Spinal cord (tissue), 10 donors: ENCODE measurements around the gene PUS7. TPM values are rescaled to one million over a fixed set of nuclear protein-coding genes. Genes with fewer than 3 reads are reported as not detected.
A peak's percentile ranks its signal among the peaks of the same experiment; 100 is the strongest.
"Not testable (repeated sequence)": the region's sequence is repeated elsewhere in the genome, so short reads cannot be mapped to it uniquely, and the experiment has no call there.

Experiments
- DNase-seq, 6 donors: peaks; one replicate each; pipeline versions ENCODE4 v3.0.0 to v3.0.0-alpha.2; 2013 to 2015; ENCODE audit warnings: low spot score in 6 of 6, low read depth in 4 of 6
- H3K27ac ChIP-seq: one replicate; pipeline ENCODE4 v1.5.1; 2013; ENCODE audit warnings: low read depth, low read length, control low read depth
- H3K27me3 ChIP-seq: one replicate; pipeline ENCODE4 v1.6.1; 2013; ENCODE audit warnings: low read length; ENCODE audit not compliant: control insufficient read depth, insufficient read depth
- H3K36me3 ChIP-seq: one replicate; pipeline ENCODE4 v1.6.1; 2013; ENCODE audit warnings: low read length; ENCODE audit not compliant: control insufficient read depth, insufficient read depth
- H3K4me1 ChIP-seq: one replicate; pipeline ENCODE4 v1.6.1; 2013; ENCODE audit warnings: low read length; ENCODE audit not compliant: control insufficient read depth, insufficient read depth
- H3K4me3 ChIP-seq: one replicate; pipeline ENCODE4 v1.5.1; 2013; ENCODE audit warnings: low read depth, low read length, control low read depth
- H3K9me3 ChIP-seq: one replicate; pipeline ENCODE4 v1.6.1; 2013; ENCODE audit warnings: low read length; ENCODE audit not compliant: control insufficient read depth, insufficient read depth
- WGBS: methylation state at CpG from one replicate; pipeline ENCODE4 v1.1.5; 2013; ENCODE audit warnings: missing lambda C conversion rate; ENCODE audit not compliant: insufficient coverage; 5-methylcytosine and 5-hydroxymethylcytosine counted together
- polyA plus RNA-seq, 2 donors: library from polyadenylated mRNA; unstranded; fragments of 120-200 nt; gene quantifications; one replicate each; pipeline ENCODE4 v1.2.1, GENCODE V29; 2013; ENCODE audit not compliant: insufficient read length in 2 of 2
- total RNA-seq, 2 donors: library from RNA; depleted of rRNA in 1 of 2; stranded (reverse); fragments of 120-200 nt in 1 of 2; fragments of >200 nt in 1 of 2; gene quantifications; one replicate each; pipeline versions ENCODE4 v1.2.3 to v1.2.4, GENCODE V29; 2013 to 2014
- donor health status: healthy.

PUS7 gene
- total and polyA plus RNA-seq, 4 donors = 8.0 to 15.9 (median 10.8) TPM

GRCh38 chr7:105454095-105454747, 67.8 kb downstream of the PUS7 start:
- H3K36me3 ChIP-seq = no peaks in the 10 kb centered on the region
- no CpG with 5 or more reads among the region's 3 CpGs for WGBS
- DNase-seq = no peak
- H3K27me3 ChIP-seq = no peaks in the 10 kb centered on the region
- no peaks in the 10 kb centered on the region for H3K9me3 ChIP-seq
- H3K4me1 ChIP-seq = peaks cover 2% of the 10 kb centered on the region
- no peak overlapping the region for H3K27ac ChIP-seq
- H3K4me3 ChIP-seq = no peak overlapping the region

GRCh38 chr7:105452085-105452484, 70.0 kb downstream of the PUS7 start:
- 31% methylated on average over 2 of the region's 2 CpGs for WGBS
- peak in 2 of 6 donors; percentile 4 to 58 for DNase-seq

GRCh38 chr7:105450870-105451269, 71.2 kb downstream of the PUS7 start:
- H3K36me3 ChIP-seq, H3K9me3 ChIP-seq, H3K27ac ChIP-seq, DNase-seq, H3K4me3 ChIP-seq, H3K27me3 ChIP-seq, H3K4me1 ChIP-seq: not testable (repeated sequence)
- 100% methylated on average over 1 of the region's 5 CpGs for WGBS

More at GRCh38 chr7:105452085-105452484, 70.0 kb downstream of the PUS7 start:
- H3K27ac ChIP-seq = no peak overlapping the region
- peaks cover 2% of the 10 kb centered on the region for H3K4me1 ChIP-seq
- no peaks in the 10 kb centered on the region for H3K36me3 ChIP-seq
- H3K27me3 ChIP-seq = no peaks in the 10 kb centered on the region
- no peaks in the 10 kb centered on the region for H3K9me3 ChIP-seq
- H3K4me3 ChIP-seq = no peak overlapping the region

- peaks cover 2% of the 10 kb centered on the region for H3K4me1 ChIP-seq
- no peak for DNase-seq
- no peaks in the 10 kb centered on the region for H3K9me3 ChIP-seq
- H3K27ac ChIP-seq = no peak overlapping the region
- H3K36me3 ChIP-seq = no peaks in the 10 kb centered on the region
- no peaks in the 10 kb centered on the region for H3K27me3 ChIP-seq
- 100% methylated on average over 4 of the region's 8 CpGs for WGBS
- H3K4me3 ChIP-seq = no peak overlapping the region
These were observed 71.8 kb downstream of the PUS7 start for GRCh38 chr7:105450177-105450861.

- H3K9me3 ChIP-seq = no peaks in the 10 kb centered on the region
- H3K4me3 ChIP-seq = no peak overlapping the region
- H3K4me1 ChIP-seq = peaks cover 2% of the 10 kb centered on the region
- no peak overlapping the region for H3K27ac ChIP-seq
- H3K27me3 ChIP-seq = no peaks in the 10 kb centered on the region
- DNase-seq = no peak
- H3K36me3 ChIP-seq = no peaks in the 10 kb centered on the region
- 92% methylated on average over 8 of the region's 8 CpGs for WGBS
These were observed 73.9 kb downstream of the PUS7 start for GRCh38 chr7:105448181-105448580.

DNA sequence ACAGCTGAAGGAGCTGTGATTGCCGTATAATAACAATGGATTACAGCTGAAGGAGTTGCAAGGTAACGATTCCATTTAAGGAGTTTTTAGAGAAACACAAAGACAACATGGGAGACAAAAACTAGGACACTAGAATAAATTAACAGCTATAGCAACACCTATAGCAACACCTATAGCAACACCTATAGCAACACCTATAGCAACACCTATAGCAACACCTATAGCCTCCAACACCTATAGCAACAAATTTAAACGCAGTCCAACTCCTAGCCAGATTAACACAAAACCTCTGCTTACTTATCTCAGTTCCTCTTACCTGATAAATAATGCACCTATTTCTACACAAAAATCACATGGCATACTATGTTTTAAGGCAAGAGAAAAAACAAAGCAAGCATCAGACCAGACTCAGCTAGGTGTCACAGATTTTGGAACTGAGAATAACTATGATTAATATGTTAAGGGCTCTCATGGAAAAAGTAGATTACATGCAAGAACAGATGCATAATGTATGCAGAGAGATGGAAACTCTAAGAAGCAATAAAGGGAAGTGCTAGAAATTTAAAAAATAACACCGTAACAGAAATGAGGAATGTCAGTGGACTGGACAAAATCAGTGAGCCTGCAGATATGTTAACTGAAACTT, 77.6 kb downstream of the PUS7 start:
- no peaks in the 10 kb centered on the region for H3K36me3 ChIP-seq
- 100% methylated on average over 1 of the region's 4 CpGs for WGBS
- DNase-seq = peak in 1 of 6 donors; percentile 7
- no peaks in the 10 kb centered on the region for H3K27me3 ChIP-seq
- H3K4me1 ChIP-seq = no peaks in the 10 kb centered on the region
- H3K27ac ChIP-seq = no peak overlapping the region
- no peaks in the 10 kb centered on the region for H3K9me3 ChIP-seq
- no peak overlapping the region for H3K4me3 ChIP-seq

DNA sequence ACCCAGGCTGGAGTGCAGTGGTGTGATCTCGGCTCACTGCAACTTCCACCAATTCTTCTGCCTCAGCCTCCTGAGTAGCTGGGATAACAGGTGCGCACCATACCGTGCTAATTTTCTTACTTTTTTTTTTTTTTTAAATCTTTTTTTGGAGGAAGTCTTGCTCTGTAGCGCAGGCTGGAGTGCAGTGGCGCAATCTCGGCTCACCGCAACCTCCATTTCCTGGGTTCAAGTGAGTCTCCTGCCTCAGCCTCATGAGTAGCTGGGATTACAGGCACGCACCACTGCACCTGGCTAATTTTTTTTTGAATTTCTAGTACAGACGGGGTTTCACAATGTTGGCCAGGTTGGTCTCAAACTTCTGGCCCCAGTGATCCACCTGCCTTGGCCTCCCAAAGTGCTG, 79.9 kb downstream of the PUS7 start:
- 89% methylated on average over 7 of the region's 9 CpGs for WGBS
- not testable (repeated sequence) for H3K9me3 ChIP-seq, H3K4me1 ChIP-seq, H3K27ac ChIP-seq, DNase-seq, H3K27me3 ChIP-seq, H3K36me3 ChIP-seq, H3K4me3 ChIP-seq

- DNase-seq = peak in 1 of 6 donors; percentile 7
- WGBS = 86% methylated on average over 7 of the region's 9 CpGs
- no peak overlapping the region for H3K27ac ChIP-seq
These were observed 82.7 kb downstream of the PUS7 start for GRCh38 chr7:105439174-105439893.

DNA sequence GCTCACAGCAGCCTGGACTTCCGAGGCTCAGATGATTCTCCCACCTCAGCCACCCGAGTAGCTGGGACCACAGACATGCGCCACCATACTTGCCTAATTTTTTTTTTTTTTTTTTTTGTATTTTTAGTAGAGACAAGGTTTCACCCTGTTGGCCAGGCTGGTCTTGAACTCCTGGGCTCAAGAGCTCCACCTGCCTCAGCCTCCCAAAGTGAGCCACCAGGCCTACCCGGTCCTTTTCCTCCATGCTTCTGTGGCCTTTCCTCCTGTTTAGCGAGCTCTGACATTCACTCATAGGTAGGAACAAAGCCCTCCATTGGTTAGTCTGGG, 83.3 kb downstream of the PUS7 start:
- H3K27ac ChIP-seq = no peak overlapping the region
- no peaks in the 10 kb centered on the region for H3K36me3 ChIP-seq
- no peak for DNase-seq
- H3K27me3 ChIP-seq = no peaks in the 10 kb centered on the region
- H3K9me3 ChIP-seq = no peaks in the 10 kb centered on the region
- no peak overlapping the region for H3K4me3 ChIP-seq
- WGBS = no CpG with 5 or more reads among the region's 5 CpGs
- no peaks in the 10 kb centered on the region for H3K4me1 ChIP-seq

More at GRCh38 chr7:105439174-105439893, 82.7 kb downstream of the PUS7 start:
- H3K27me3 ChIP-seq = no peaks in the 10 kb centered on the region
- no peaks in the 10 kb centered on the region for H3K36me3 ChIP-seq
- H3K4me1 ChIP-seq = no peaks in the 10 kb centered on the region
- no peaks in the 10 kb centered on the region for H3K9me3 ChIP-seq
- H3K4me3 ChIP-seq = no peak overlapping the region
